NCI-H2107 treated with DMSO at 0.1 percent for 48 hours (cell line): ENCODE measurements around the gene UBASH3B.
A peak's percentile ranks its signal among the peaks of the same experiment; 100 is the strongest.
"Not testable (repeated sequence)": the region's sequence is repeated elsewhere in the genome, so short reads cannot be mapped to it uniquely, and the experiment has no call there.

Source experiments
- DNase-seq: peaks from one replicate; lab custom pipeline; 2025; ENCODE audit not compliant: unreplicated experiment; lab: John Stamatoyannopoulos, UW

The UBASH3B gene

GRCh38 chr11:122729139-122729538 lies 73.6 kb downstream of the UBASH3B start:
- no peak for DNase-seq

GRCh38 chr11:122730694-122731093 lies 75.2 kb downstream of the UBASH3B start:
- DNase-seq: not testable (repeated sequence)

GRCh38 chr11:122731500-122731913 lies 76.0 kb downstream of the UBASH3B start:
- no peak for DNase-seq

GRCh38 chr11:122732342-122733315 lies 77.1 kb downstream of the UBASH3B start:
- DNase-seq: no peak

GRCh38 chr11:122733318-122733717 lies 77.8 kb downstream of the UBASH3B start:
- peak; percentile 58 for DNase-seq

- DNase-seq: no peak
These were observed 79.5 kb downstream of the UBASH3B start for GRCh38 chr11:122734848-122735496.

- DNase-seq: no peak
These were observed 82.6 kb downstream of the UBASH3B start for GRCh38 chr11:122737951-122738693.

GRCh38 chr11:122741613-122742300 lies 86.2 kb downstream of the UBASH3B start:
- no peak for DNase-seq

- no peak for DNase-seq
These were observed 86.9 kb downstream of the UBASH3B start for GRCh38 chr11:122742301-122743018.

- DNase-seq: no peak
These were observed 87.7 kb downstream of the UBASH3B start for GRCh38 chr11:122743097-122743741.

GRCh38 chr11:122743949-122744348 lies 88.4 kb downstream of the UBASH3B start:
- DNase-seq: no peak

GRCh38 chr11:122744357-122744756 lies 88.8 kb downstream of the UBASH3B start:
- no peak for DNase-seq

GRCh38 chr11:122745111-122745510 lies 89.6 kb downstream of the UBASH3B start:
- no peak for DNase-seq

GRCh38 chr11:122746050-122746478 lies 90.5 kb downstream of the UBASH3B start:
- no peak for DNase-seq

- no peak for DNase-seq
These were observed 91.2 kb downstream of the UBASH3B start for GRCh38 chr11:122746611-122747244.

- no peak for DNase-seq
These were observed 91.8 kb downstream of the UBASH3B start for GRCh38 chr11:122747351-122747781.

- no peak for DNase-seq
These were observed 93.6 kb downstream of the UBASH3B start for GRCh38 chr11:122749005-122749687.

- no peak for DNase-seq
These were observed 94.5 kb downstream of the UBASH3B start for GRCh38 chr11:122750049-122750448.
